NT2/D1 (cell line): ENCODE data around the gene NRN1.

ENCODE experiments used
- SUZ12 ChIP-seq: IDR thresholded peaks from 2 replicates; pipeline ENCODE4 v1.6.1; 2011; ENCODE audit not compliant: insufficient read length, insufficient read depth; ENCODE audit errors: extremely low read depth
- YY1 ChIP-seq: IDR thresholded peaks from 2 replicates; pipeline ENCODE4 v1.6.1; 2011; ENCODE audit not compliant: insufficient read length, insufficient read depth
- ZNF274 ChIP-seq: IDR thresholded peaks from 2 replicates; pipeline ENCODE4 v1.6.1; 2011; ENCODE audit warnings: mild to moderate bottlenecking, low read depth, low read length

DNA sequence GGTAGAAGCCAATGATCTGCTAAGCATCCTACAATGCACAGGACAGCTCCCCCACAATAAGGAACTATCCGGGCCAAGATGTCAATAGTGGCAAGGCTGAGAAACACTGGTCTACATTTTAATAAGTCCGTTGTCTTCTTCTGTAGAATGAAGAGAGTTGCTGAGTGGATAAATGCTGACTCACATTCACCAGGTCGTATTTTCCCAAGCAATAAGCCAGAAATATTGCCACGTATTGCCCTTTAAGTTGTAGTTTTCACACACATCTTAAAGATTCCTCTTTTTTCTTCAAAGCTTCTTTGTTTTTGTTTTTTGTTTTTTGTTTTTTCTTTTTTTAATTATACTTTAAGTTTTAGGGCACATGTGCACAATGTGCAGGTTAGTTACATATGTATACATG is 30.5 kb upstream of the NRN1 start:
- TF ChIP-seq YY1 (no peak), ZNF274 (no peak), SUZ12 (no peak)
